HG03520 (cell line): ENCODE data around the gene PIK3R1.
A peak's percentile ranks its signal among the peaks of the same experiment; 100 is the strongest.
"Not testable (repeated sequence)": the region's sequence is repeated elsewhere in the genome, so short reads cannot be mapped to it uniquely, and the experiment has no call there.

Experiments used
- ATAC-seq: cut with Tn5 transposase; IDR thresholded peaks from one replicate; pipeline ENCODE4 v1.9.1; 2021; ENCODE audit warnings: mild to moderate bottlenecking, moderate library complexity; ENCODE audit not compliant: unreplicated experiment

Gene PIK3R1

DNA sequence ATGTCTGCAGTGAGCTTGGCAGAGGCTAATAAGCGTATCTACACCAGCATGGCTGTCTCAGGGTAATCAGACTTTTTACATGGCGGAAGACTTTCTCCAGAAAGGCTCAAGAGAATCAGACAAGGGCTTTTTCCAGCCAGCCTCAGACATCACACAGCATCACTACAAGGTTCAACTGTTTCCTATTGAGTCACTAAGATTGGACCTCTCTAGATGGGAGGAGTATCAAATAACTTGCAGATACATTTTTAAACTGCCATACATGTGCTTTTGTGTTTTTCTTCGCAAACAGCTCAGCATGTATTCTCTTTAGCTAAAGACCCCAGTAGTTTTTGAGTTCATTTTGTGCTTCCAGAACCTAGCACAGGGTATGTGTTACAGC is 22.9 kb upstream of the PIK3R1 start:
- ATAC-seq: no peak

DNA sequence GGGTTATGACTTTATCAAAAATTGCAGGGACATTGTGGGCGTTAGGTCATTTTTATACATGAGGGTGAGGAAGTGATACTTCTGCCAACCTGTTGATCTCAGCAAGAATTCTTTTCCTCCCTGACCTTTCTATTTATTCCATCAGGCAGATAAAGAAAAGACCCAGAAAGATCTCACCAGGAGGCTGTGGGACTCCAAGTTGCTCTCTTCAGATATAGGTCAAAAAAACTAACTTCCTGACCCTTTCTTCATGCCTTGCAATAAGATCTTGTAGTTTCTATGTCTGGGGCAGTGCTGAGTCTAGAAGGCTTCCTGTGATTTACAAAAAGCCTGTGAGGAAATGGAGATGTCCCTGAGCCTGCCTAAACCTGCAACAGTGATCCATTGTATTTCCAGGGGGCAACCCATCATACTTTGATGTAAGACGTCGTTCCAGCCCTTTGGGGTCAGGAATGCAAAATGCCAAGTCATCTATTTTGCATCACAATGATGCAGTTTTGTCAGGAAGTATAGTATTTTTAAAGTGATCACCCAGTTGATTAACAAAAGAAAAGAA is 22.0 kb upstream of the PIK3R1 start:
- no peak for ATAC-seq

DNA sequence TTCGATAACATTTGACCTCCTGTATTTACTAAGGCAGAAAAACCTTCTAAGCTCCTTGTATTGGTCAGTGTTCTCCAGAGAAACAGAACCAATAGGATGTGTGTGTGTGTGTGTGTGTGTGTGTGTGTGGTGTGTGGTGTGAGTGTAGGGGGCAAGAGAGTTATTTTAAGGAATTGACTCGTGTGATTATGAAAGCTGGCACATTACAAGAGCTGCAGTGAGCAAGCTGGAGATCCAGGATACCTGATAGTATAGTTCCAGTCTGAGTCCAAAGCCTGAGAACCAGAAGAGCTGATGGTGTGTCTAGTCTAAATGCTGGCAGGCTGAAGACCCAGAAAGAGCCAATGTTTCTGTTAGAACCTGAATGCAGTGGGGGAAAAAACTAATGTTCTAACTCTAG is 21.2 kb upstream of the PIK3R1 start:
- ATAC-seq: no peak

GRCh38 chr5:68195137-68195536 is 20.4 kb upstream of the PIK3R1 start:
- no peak for ATAC-seq

DNA sequence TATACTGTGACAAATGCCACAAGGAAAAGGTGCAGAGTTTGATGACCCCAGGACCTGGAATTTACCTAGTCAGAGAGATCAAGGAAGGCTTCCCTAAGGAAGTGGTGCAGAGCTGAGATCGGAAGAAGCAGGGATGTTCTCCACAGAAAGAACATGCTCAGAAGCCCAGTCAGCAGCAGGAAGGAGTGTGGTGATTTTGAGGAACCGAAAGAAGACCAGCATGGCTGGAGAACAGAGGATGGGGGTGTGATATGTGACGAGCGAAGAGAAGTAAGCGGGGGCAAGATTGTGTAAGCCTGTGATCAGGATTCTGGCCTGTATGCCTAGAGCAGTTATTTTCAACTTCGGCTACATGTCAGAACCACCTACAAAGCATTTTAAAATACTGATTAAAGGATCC is 18.7 kb upstream of the PIK3R1 start:
- ATAC-seq: peak; percentile 97

DNA sequence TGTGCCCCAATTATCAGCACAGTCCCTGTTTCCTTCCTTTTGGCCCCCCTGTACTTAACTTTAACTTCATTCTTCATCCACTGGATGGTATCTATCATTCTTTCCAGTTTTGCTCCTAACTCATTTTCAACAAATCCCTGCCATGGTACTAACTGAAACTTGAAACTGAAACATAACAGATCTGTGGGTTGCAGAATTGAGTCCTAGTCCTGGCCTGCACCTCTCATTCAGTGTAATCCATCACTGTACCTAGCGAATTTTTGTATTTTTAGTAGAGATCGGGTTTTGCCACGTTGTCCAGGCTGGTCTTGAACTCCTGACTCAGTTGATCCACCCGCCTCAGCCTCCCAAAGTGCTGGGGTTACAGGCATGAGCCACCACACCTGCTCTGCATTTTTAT is 15.3 kb upstream of the PIK3R1 start:
- no peak for ATAC-seq

DNA sequence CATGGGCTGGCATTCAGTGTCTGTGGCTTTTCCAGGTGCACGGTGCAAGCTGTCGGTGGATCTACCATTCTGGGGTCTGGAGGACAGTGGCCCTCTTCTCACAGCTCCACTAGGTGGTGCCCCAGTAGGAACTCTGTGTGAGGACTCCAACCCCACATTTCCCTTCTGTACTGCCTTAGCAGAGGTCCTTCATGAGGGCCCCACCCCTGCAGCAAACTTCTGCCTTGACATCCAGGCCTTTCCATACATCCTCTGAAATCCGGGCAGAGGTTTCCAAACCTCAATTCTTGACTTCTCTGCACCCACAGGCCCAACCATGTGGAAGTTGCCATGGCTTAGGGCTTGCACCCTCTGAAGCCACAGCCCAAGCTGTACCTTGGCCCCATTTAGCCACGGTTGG is 4.9 kb upstream of the PIK3R1 start:
- ATAC-seq: not testable (repeated sequence)

GRCh38 chr5:68214482-68215207 is 911 bp upstream of the PIK3R1 start:
- ATAC-seq: no peak

GRCh38 chr5:68215898-68216244 is 315 bp downstream of the PIK3R1 start:
- peak; percentile 42 for ATAC-seq

DNA sequence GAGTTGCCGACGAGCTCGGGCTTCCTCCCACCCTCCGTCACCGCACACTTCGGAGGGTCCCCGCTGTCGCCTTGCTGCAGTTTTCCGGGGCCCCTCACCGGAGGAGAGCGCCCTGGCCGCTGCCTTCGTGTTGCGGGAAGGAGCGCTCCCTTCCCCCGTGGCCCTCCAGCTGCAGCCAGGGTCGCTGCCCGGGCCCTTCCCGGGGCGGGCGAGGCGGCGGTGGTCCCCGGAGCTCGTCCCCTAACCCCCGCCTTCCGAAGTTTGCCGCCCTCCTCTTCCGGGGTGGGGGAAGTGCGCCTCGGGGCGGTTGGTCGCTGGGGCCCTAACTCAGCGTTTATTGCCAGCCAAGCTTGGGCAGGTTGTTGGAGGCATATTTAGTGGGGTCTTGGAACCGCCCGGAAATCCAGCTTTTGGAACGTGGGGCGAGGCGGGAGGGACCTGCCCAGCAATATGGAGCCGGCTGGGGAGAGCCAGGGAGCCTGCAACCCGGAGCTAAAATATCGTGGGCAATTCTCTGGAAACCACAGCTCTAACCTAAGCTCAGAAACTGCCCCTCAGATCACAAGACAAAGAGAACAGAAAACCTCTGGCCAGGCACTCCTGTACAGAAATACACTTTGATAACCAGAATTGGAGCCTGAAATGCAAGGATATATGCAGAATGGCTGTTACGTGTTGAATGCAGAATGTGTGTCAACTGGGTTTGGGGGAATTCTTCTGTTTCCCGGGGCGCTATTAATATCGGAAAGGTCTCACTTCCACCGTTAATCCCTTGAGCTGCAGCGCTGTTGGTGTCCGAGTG is 890 bp downstream of the PIK3R1 start:
- ATAC-seq: peak; percentile 8

GRCh38 chr5:68217047-68217355 is 1.4 kb downstream of the PIK3R1 start:
- ATAC-seq: no peak

DNA sequence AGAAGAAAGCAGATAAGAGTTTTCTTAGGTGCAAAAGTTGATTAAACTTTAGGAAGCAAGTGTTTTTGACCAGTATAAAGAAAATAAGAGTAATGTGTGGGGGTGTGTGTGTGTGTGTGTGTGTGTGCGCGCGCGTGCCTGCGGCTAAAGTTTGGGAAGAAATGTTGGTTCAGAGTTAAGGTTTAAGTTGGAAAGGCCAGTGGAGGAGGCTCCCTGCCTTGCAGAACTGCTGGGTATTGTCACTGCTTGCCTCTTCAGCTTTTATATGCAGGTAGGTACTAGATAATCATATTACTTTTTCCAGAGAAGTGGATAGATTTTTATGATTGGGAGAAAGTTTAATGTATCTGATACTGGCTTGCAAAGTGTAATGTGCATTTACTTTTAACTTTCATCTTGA is 2.0 kb downstream of the PIK3R1 start:
- no peak for ATAC-seq

DNA sequence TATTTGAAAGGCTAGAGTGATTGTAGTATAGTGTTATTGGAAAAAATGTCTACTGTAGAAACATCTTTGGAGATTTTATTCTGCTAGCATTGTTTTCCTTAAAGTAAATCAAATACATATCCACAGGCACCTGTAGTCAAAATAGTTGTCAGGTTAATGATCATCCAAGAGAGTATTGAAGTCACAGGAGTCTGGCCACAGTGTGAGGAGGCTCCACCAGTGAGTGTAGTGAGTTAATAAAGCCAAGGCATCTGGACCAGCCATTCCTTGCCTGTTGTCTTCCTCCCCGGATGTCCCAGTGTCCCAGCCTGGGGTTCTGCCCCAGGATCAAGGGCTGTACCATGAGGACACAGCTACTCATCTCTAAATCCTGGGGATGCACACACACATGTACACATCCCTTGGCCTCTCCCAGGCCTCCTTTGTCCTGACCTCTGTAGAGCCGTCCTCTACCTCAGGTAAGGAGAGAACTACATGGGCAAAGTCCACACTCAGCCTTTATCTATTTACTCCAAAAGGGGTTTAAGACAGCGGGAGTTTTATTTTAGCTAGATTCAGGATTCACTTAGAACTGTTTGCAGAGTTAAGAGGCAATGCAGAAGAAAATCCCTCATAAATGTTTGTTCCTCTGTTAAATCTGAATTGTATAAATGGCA is 3.7 kb downstream of the PIK3R1 start:
- ATAC-seq: no peak

DNA sequence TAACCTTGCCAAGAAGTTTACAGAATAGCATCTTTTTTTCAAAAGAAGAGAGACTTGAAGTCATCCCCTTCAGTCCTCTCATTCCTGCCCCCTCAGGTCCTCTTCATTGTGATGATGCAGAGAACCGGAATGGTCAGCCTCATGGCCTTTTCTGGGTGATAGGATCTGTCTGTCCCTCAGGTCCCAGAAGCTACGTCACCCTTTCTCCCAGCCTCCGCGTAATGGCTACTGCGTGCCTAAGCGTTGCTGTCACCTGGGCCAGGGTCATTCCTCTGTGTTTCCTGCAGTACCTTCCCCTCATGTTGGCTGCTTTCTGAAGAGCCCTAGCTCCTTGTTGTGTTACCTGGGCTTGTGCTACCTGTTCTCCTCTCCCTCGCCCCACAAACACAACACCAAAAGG is 4.7 kb downstream of the PIK3R1 start:
- ATAC-seq: no peak

DNA sequence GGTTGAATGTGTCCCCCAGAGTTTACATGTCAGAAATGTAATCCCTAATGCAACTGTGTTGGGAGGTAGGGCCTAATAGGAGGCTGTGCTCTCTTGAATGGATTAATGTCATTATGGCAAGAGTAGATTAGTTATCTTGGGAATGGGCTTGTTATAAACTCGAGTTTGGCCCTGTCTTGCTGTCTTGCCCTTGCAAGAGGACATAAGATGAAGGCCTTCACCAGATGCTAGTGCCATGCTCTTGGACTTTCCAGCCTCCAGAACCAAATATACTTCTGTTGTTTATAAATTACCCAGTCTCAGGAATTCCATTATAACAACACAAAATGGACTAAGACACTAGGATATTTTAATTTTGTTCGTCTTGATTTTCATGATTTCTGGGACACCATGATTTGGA is 5.4 kb downstream of the PIK3R1 start:
- no peak for ATAC-seq

DNA sequence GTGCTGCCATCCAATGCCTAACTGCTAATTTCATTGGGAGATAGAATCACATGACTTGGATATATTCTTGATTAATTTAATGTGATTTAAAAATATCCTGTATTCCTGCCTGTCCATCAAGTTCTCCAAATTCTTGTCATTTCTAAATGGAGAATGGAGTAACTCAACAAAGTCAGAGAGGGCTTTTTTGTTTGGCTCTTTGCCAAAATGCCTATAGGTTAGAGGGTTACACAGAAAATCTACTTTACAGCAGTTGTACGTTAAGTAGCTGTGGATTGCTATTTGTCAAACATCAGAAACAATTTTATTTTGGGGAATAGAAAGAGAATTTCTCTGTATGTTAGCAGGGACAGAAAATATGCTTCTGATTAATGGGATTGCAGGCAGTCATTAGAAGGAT is 5.9 kb downstream of the PIK3R1 start:
- no peak for ATAC-seq

- ATAC-seq: no peak
Measured at GRCh38 chr5:68222310-68222709, 6.8 kb downstream of the PIK3R1 start.

- ATAC-seq: no peak
Measured at GRCh38 chr5:68222824-68223354, 7.3 kb downstream of the PIK3R1 start.

DNA sequence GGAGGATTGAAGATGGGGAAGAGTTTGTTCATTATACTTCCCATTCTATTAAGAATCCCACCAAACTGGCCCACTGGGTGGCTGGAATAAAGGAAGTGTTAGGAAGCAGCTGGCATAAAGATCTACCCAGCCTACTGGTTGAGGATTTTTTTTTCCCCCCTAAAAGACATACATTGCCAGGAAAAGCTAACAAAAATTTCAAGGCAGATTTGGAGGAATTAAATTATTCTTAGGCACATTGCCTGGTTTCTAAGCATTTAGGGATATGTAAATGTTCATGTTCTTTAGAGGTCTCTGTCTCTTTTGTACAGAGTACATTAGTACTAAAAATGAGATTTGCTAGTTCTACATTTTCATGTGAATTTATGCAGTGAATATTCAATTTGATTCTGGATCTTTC is 8.3 kb downstream of the PIK3R1 start:
- ATAC-seq: no peak

GRCh38 chr5:68224509-68225187 is 9.1 kb downstream of the PIK3R1 start:
- no peak for ATAC-seq
